HepG2 (cell line): ENCODE data around the gene UNC5A. TPM values are rescaled to one million over a fixed set of nuclear protein-coding genes. Genes with fewer than 3 reads are reported as not detected.

Experiments used
- CSRNP2 ChIP-seq: sonication (generic); formaldehyde crosslinking; conservative IDR thresholded peaks from 2 replicates; pipeline ENCODE4 v1.8.0; 2022; ENCODE audit warnings: low read depth, missing genetic modification reagents
- DBP ChIP-seq: sonication (generic); formaldehyde crosslinking; IDR thresholded peaks from 2 replicates; pipeline ENCODE4 v1.4.0; 2020; ENCODE audit warnings: missing genetic modification reagents; ENCODE audit errors: not compliant biosample characterization
- EED ChIP-seq: sonication (generic); formaldehyde crosslinking; IDR thresholded peaks from 2 replicates; pipeline ENCODE4 v1.5.0; 2020; ENCODE audit warnings: mild to moderate bottlenecking, missing genetic modification reagents
- ETV6 ChIP-seq: sonication (generic); formaldehyde crosslinking; conservative IDR thresholded peaks from 2 replicates; pipeline ENCODE4 v1.4.0; 2020; ENCODE audit warnings: missing genetic modification reagents
- HDAC1 ChIP-seq: sonication (generic); formaldehyde crosslinking; IDR thresholded peaks from 2 replicates; pipeline ENCODE4 v1.5.1; 2020; ENCODE audit warnings: mild to moderate bottlenecking, missing genetic modification reagents
- MAFG ChIP-seq: sonication (generic); formaldehyde crosslinking; IDR thresholded peaks from 2 replicates; pipeline ENCODE4 v1.5.1; 2020; ENCODE audit warnings: mild to moderate bottlenecking, missing genetic modification reagents
- MLLT10 ChIP-seq: sonication (generic); formaldehyde crosslinking; IDR thresholded peaks from 2 replicates; pipeline ENCODE4 v1.4.0; 2020; ENCODE audit warnings: missing genetic modification reagents
- NFYB ChIP-seq: sonication (generic); formaldehyde crosslinking; IDR thresholded peaks from 2 replicates; pipeline ENCODE4 v1.4.0; 2020; ENCODE audit warnings: missing genetic modification reagents
- PBX3 ChIP-seq: sonication (generic); formaldehyde crosslinking; IDR thresholded peaks from 2 replicates; pipeline ENCODE4 v1.8.1; 2023; ENCODE audit warnings: missing genetic modification reagents, inconsistent platforms, borderline replicate concordance
- TGIF2 ChIP-seq: IDR thresholded peaks from 2 replicates; pipeline ENCODE4 v1.6.1; 2016; ENCODE audit warnings: control low read depth, missing compliant biosample characterization
- ZNF12 ChIP-seq: sonication (generic); formaldehyde crosslinking; IDR thresholded peaks from 2 replicates; pipeline ENCODE4 v1.5.0; 2020; ENCODE audit warnings: missing genetic modification reagents
- ZNF326 ChIP-seq: sonication (generic); formaldehyde crosslinking; IDR thresholded peaks from 2 replicates; pipeline ENCODE4 v1.4.0; 2020; ENCODE audit warnings: missing genetic modification reagents, borderline replicate concordance
- ZNF543 ChIP-seq: sonication (generic); formaldehyde crosslinking; IDR thresholded peaks from 2 replicates; pipeline ENCODE4 v1.4.0; 2020; ENCODE audit warnings: mild to moderate bottlenecking, missing genetic modification reagents
- ZNF75D ChIP-seq: sonication (generic); formaldehyde crosslinking; IDR thresholded peaks from 2 replicates; pipeline ENCODE4 v1.8.1; 2023; ENCODE audit warnings: missing genetic modification reagents, mild to moderate bottlenecking, borderline replicate concordance
- polyA plus RNA-seq, 8 experiments: library from polyadenylated mRNA; depleted of rRNA in 3 of 8; stranded (reverse) in 7 of 8; unstranded in 1 of 8; fragments of >200 nt; fragmentation: Illumina TruSeq in 4 of 8; extraction: Trizol in 4 of 8; gene quantifications; 2 replicates each; pipeline versions ENCODE4 v1.2.1 to v1.2.3, GENCODE V29; 2011 to 2016; ENCODE audit warnings: low read depth in 4 of 8, missing spikeins in 1 of 8, mixed read lengths in 1 of 8; ENCODE audit not compliant: insufficient read depth in 1 of 8
- total RNA-seq, 5 experiments: library from RNA; depleted of rRNA; stranded (reverse); fragments of >200 nt; fragmentation: Illumina TruSeq; extraction: Trizol; gene quantifications; 2 replicates each; pipeline ENCODE4 v1.2.3, GENCODE V29; 2016; ENCODE audit warnings: low read depth in 1 of 5
- TF ChIP-seq, protein P1 (sequence below): sonication (generic); formaldehyde crosslinking; conservative IDR thresholded peaks from 2 replicates; pipeline ENCODE4 v1.8.0; 2022; ENCODE audit warnings: mild to moderate bottlenecking, moderate library complexity, missing genetic modification reagents
- TF ChIP-seq, protein P2 (sequence below): sonication (generic); formaldehyde crosslinking; IDR thresholded peaks from 2 replicates; pipeline ENCODE4 v1.4.0; 2020; ENCODE audit warnings: missing genetic modification reagents, mild to moderate bottlenecking, borderline replicate concordance
- TF ChIP-seq, protein P3 (sequence below): sonication (generic); formaldehyde crosslinking; conservative IDR thresholded peaks from 2 replicates; pipeline ENCODE4 v1.4.0; 2020; ENCODE audit warnings: missing genetic modification reagents

UNC5A gene
- total and polyA plus RNA-seq, 2 of the 13 experiments (the other 11 are each of a cell fraction or from before 2014, with no cell fraction given), result not detected

DNA sequence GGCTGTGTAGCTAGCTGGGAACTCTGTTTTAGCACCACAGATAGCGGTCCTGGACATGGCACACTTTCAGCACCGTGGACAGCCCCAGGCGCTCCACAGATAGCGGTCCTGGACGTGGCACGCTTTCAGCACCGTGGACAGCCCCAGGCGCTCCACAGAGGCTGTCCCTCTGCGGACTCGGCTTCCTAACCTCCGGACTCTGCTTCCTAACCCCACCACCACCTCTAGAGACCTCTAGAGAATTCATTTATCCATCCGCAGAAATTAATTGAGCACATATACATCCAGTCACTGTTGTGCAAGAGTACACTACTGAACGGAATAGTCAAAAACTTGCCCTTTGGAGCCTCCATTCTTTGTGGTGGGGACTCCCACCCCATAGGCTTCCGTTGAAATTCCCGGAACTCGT lies 27.4 kb downstream of the UNC5A start (continued):
- TF ChIP-seq ETV6 (CRISPR knock-in tag), result peak; percentile 100
- TF ChIP-seq, protein P1, sequence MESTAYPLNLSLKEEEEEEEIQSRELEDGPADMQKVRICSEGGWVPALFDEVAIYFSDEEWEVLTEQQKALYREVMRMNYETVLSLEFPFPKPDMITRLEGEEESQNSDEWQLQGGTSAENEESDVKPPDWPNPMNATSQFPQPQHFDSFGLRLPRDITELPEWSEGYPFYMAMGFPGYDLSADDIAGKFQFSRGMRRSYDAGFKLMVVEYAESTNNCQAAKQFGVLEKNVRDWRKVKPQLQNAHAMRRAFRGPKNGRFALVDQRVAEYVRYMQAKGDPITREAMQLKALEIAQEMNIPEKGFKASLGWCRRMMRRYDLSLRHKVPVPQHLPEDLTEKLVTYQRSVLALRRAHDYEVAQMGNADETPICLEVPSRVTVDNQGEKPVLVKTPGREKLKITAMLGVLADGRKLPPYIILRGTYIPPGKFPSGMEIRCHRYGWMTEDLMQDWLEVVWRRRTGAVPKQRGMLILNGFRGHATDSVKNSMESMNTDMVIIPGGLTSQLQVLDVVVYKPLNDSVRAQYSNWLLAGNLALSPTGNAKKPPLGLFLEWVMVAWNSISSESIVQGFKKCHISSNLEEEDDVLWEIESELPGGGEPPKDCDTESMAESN (CRISPR knock-in tag), result peak; percentile 100
- peak; percentile 99 for TF ChIP-seq ZNF326 (CRISPR knock-in tag)
- TF ChIP-seq PBX3 (CRISPR knock-in tag), result peak; percentile 100
- TF ChIP-seq TGIF2 (CRISPR knock-in tag), result peak; percentile 100
- TF ChIP-seq HDAC1 (CRISPR knock-in tag), result peak; percentile 99
- peak; percentile 100 for TF ChIP-seq DBP (CRISPR knock-in tag)
- TF ChIP-seq, protein P2, sequence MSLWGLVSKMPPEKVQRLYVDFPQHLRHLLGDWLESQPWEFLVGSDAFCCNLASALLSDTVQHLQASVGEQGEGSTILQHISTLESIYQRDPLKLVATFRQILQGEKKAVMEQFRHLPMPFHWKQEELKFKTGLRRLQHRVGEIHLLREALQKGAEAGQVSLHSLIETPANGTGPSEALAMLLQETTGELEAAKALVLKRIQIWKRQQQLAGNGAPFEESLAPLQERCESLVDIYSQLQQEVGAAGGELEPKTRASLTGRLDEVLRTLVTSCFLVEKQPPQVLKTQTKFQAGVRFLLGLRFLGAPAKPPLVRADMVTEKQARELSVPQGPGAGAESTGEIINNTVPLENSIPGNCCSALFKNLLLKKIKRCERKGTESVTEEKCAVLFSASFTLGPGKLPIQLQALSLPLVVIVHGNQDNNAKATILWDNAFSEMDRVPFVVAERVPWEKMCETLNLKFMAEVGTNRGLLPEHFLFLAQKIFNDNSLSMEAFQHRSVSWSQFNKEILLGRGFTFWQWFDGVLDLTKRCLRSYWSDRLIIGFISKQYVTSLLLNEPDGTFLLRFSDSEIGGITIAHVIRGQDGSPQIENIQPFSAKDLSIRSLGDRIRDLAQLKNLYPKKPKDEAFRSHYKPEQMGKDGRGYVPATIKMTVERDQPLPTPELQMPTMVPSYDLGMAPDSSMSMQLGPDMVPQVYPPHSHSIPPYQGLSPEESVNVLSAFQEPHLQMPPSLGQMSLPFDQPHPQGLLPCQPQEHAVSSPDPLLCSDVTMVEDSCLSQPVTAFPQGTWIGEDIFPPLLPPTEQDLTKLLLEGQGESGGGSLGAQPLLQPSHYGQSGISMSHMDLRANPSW (CRISPR knock-in tag), result peak; percentile 99
- peak; percentile 91 for TF ChIP-seq MAFG (CRISPR knock-in tag)
- TF ChIP-seq ZNF543, result peak; percentile 100
- peak; percentile 99 for TF ChIP-seq ZNF12 (CRISPR knock-in tag)
- TF ChIP-seq NFYB (CRISPR knock-in tag), result peak; percentile 76
- TF ChIP-seq, protein P3, sequence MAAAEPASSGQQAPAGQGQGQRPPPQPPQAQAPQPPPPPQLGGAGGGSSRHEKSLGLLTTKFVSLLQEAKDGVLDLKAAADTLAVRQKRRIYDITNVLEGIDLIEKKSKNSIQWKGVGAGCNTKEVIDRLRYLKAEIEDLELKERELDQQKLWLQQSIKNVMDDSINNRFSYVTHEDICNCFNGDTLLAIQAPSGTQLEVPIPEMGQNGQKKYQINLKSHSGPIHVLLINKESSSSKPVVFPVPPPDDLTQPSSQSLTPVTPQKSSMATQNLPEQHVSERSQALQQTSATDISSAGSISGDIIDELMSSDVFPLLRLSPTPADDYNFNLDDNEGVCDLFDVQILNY, result peak; percentile 98
- peak; percentile 100 for TF ChIP-seq EED (CRISPR knock-in tag)
- TF ChIP-seq ZNF75D, result peak; percentile 100
- peak; percentile 97; the same call in 1 of the 2 replicates for TF ChIP-seq MLLT10 (CRISPR knock-in tag)
- peak; percentile 99 for TF ChIP-seq CSRNP2 (CRISPR knock-in tag)
